GM19099 (cell line): ENCODE results near the gene NUDT22.

ENCODE experiments used
- POLR2A ChIP-seq: IDR thresholded peaks from 3 replicates; pipeline ENCODE4 v1.6.1; 2011; ENCODE audit warnings: low read depth; ENCODE audit not compliant: insufficient read length; ENCODE audit errors: extremely low read depth

Gene NUDT22

GRCh38 chr11:64249563-64250414 lies 23.7 kb downstream of the NUDT22 start:
- TF ChIP-seq POLR2A, result no peak

DNA sequence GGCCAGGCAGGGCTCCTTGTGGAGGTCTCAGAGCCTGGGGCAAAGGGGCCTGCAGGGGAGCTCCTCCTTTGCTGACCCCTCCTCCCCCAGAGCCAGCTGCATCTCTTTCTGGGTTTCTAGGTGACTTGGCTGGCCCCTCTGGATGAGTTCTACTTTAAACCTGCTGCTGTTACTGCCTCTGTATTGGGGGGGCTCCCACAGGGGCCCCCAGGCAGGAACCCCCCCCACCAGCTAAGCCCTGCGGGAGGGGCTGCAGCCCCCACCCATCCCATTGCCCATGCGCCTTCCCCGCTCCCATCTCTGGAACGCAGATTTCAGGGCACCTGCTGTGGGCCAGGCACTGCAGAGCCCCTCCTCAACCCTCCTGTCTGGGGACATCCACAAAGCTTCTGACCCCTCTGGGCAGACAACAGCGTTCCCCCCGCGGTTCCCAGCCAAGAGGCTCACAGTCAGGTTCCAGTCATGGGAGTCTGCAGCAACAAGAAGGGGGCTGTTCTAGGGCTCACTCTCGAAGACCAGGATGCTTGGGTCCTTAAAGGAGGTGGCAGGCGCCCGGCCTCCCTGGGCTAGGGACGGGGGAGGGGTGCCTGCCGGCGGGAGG lies 24.4 kb downstream of the NUDT22 start:
- no peak for TF ChIP-seq POLR2A

DNA sequence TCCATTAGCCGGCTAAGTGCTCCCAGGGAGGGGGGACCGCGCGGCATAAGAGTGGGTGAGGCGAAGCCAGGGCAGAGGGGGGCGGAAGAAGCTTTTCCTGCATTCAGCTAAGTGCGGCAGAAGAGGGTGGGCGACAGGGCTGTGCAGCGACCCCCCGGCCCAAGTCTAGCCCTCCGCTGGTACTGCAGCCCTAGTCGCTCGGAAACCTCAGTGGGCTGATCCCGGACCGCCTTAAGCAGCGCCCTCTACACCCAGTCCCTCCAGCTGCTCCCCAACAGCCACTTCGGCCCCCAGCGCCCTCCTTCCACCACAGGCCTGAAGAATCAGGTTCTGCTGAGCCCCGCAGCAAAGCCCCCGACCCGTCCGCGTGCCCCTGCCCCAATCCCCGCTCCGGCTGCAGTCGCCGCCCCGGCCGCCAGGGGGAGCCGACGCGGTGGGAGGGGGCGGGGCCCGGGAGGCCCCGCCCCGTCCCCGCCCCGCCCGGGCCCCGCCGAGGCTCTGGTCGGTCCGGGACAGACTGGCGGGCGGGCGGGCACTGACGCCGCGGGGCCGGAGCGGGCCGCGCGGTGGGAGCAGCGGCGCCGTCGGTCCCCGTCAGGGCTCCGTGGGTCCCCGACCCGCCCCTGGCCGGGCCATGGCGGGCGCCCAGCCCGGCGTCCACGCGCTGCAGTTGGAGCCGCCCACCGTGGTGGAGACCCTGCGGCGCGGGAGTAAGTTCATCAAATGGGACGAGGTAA lies 25.1 kb downstream of the NUDT22 start, which contains the start of gene PLCB3:
TSS of gene PLCB3 (plus strand) at position 515 of the 737 bp plus-strand sequence. CDS start at position 635, 120 bp downstream.
- peak; percentile 48 for TF ChIP-seq POLR2A

DNA sequence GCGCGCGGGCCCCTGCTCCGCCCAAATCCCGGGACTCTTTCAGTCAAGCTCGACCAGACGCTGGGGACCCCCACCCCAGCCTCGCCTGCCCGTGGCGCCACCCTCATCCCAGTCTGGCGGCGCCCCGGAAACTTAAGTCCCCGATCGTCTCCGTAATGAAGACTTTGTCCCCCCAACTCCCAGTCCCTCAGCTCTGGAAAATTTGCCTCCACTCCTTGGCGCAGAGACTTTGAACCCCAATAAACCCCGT lies 25.6 kb downstream of the NUDT22 start:
- TF ChIP-seq POLR2A, result no peak

- no peak for TF ChIP-seq POLR2A
Measured at GRCh38 chr11:64252003-64252872, 26.2 kb downstream of the NUDT22 start.

DNA sequence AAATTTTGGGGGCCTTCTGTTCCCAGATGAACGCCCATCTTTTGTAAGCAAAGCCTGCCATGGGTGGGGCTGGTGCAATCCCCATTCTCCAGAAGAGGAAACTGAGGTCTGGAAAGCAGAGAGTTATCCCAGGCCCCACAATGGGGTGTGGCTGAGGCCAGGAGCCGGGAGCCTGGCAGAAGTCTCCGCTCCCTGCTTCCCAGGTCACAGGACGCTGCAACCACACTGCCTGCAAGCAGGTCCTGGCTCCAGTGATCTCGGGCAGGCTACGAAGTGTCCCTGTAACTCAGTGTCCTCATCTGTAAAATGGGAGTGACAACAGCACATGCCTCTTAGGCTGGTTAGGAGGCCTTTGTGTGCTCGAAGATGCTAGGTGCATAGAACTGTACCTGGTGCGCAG lies 27.0 kb downstream of the NUDT22 start:
- no peak for TF ChIP-seq POLR2A

DNA sequence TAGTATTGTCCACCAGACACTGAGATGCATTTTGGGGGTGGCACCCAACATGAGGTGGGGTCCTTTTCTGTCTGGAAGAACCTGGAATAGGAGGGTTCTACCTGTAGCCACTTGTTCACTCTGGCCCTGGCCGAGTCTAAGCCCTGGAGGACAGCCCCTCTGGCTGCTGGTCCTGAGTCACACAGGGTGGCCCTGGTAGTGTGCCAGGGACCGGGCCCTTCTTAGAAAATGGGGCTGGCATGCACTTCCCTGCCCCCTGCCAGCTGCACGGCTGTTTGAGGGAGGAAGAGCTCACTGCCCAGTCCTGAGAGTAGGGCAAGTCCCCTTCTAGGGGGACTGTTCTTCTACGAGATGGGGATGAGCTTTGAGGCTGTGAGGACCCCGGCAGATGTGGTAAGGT lies 27.4 kb downstream of the NUDT22 start:
- no peak for TF ChIP-seq POLR2A

DNA sequence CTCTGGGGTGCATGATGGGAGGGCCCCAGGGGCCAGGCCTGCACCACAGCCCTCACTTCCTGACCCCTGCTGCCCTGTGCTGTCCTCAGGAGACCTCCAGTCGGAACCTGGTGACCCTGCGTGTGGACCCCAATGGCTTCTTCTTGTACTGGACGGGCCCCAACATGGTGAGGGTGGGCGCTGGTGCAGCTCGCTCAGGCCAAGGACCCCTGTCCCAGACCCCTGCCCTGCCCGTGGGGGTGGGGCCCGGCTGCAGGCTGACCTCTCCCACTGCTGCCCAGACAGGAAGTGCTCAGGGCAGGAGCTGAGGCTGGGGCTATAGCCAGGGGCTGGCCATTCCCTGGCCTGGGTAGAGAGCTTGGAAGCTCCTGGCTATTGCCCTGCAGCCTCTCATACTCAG lies 28.3 kb downstream of the NUDT22 start:
- no peak for TF ChIP-seq POLR2A

DNA sequence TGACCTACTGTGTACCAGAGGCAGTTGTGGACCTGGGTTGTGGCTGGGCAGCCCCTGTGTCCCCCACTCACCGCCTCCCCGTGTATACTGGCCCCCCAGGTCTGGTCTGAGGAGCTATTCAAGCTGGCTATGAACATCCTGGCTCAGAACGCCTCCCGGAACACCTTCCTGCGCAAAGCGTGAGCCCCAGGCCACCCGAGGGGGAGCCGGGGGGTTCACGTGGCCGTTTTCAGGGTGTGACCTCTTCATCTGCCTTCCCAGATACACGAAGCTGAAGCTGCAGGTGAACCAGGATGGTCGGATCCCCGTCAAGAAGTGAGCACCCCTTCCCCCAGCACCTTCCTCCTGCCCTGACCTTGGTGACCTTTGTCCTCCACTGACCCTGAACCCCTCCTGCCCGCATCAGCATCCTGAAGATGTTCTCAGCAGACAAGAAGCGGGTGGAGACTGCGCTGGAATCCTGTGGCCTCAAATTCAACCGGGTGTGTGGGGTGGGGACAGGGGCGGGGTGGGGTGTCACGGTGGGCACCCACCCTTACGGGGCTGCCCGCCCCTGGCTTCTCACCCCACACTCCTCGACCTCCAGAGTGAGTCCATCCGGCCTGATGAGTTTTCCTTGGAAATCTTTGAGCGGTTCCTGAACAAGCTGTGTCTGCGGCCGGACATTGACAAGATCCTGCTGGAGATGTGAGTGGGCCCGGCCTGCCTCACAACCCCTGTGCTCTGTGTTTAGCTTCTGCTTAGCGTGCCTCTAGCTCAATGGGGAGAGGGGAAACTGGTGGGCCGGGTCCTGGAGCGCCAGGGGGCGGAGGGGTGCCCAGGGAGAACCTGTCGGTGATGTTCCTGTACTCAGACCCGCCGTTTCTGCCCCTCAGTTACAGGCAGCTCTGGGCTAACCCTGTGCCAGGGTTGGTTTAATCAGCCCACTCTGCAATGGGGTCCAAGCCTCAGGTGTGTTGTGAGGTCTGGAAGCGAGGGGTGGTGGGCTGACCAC lies 29.4 kb downstream of the NUDT22 start:
- no peak for TF ChIP-seq POLR2A

- no peak for TF ChIP-seq POLR2A
Measured at GRCh38 chr11:64256300-64256699, 30.2 kb downstream of the NUDT22 start.

DNA sequence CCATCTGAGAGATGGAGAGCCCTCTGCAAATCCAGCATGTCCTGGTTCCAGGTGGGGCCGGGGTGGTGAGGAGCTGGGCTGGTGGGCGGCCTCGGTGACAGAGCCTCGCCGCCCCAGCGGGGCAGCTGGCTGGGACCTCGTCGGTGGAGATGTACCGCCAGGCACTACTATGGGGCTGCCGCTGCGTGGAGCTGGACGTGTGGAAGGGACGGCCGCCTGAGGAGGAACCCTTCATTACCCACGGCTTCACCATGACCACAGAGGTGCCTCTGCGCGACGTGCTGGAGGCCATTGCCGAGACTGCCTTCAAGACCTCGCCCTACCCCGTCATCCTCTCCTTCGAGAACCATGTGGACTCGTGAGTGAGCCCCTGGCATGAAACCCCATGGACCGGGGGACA lies 32.3 kb downstream of the NUDT22 start:
- TF ChIP-seq POLR2A, result no peak

DNA sequence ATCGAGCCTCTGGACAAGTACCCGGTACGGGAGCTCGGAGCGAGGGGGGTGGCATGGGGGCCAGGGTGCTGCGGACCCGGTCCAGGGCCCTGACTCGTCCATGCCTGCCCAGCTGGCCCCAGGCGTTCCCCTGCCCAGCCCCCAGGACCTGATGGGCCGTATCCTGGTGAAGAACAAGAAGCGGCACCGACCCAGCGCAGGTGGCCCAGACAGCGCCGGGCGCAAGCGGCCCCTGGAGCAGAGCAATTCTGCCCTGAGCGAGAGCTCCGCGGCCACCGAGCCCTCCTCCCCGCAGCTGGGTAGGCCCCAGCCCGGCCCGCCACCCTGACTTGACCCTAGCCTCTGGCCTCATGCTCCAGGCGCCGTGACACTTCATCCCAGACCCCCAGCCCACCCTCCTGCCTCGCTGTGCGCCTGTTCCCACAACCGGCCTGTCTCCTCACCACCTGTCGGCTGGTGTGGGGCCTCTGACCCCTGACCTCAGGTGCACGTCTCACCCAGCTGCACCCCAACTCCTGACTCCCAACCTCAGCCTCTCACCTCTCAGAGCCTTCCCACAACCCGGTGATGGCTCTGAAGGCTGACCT lies 33.0 kb downstream of the NUDT22 start:
- TF ChIP-seq POLR2A, result no peak

- TF ChIP-seq POLR2A, result no peak
Measured at GRCh38 chr11:64259533-64260067, 33.5 kb downstream of the NUDT22 start.
